Right ventricle myocardium superior (tissue), 1 donor: ENCODE results near the gene NOMO2. TPM values are rescaled to one million over a fixed set of nuclear protein-coding genes. Genes with fewer than 3 reads are reported as not detected.
"Not testable (repeated sequence)": the region's sequence is repeated elsewhere in the genome, so short reads cannot be mapped to it uniquely, and the experiment has no call there.

ENCODE experiments used
- ATAC-seq: fragments of 200-7000 bp; cut with Tn5 transposase; one replicate; pipeline ENCODE4 v1.9.1; 2020; ENCODE audit warnings: mild to moderate bottlenecking; ENCODE audit not compliant: poor library complexity
- DNase-seq: peaks from one replicate; pipeline ENCODE4 v3.0.0-alpha.2; 2020
- intact Hi-C: fragments of 100-400 bp; cut with DNase I; formaldehyde crosslinking; loops from one replicate; pipeline ENCODE4 v1.11.2; 2022
- microRNA-seq: library from miRNA; unstranded; fragments of <30 nt; microRNA quantifications from one replicate; pipeline ENCODE4 v1.2.0, GENCODE V29; 2020
- total RNA-seq: library from RNA; stranded (reverse); fragmentation: NEBNext Ultra II Directional; extraction: Animal tissue kit (Norgen Biotek cat#: 25700); gene quantifications from one replicate; pipeline ENCODE4 v1.2.1, GENCODE V29; 2021
- donor health status: DM: no; HTN: yes; CAD: no; lungs with severe emphysema.

Gene NOMO2
- total RNA-seq, 1 donor from 2014 or later: 186 TPM

GRCh38 chr16:18386517-18386916, 175.4 kb downstream of the NOMO2 start:
- DNase-seq, intact Hi-C loops, ATAC-seq: not testable (repeated sequence)

- intact Hi-C loops, ATAC-seq, DNase-seq: not testable (repeated sequence)
Measured at GRCh38 chr16:18385285-18385684, 176.6 kb downstream of the NOMO2 start.

GRCh38 chr16:18384869-18385268, 177.0 kb downstream of the NOMO2 start:
- ATAC-seq, intact Hi-C loops, DNase-seq: not testable (repeated sequence)

GRCh38 chr16:18384098-18384636, 177.7 kb downstream of the NOMO2 start:
- ATAC-seq, intact Hi-C loops, DNase-seq: not testable (repeated sequence)

GRCh38 chr16:18382696-18383095, 179.2 kb downstream of the NOMO2 start:
- ATAC-seq, DNase-seq, intact Hi-C loops: not testable (repeated sequence)

Small RNA genes lying within 50 kb of the gene (microRNA-seq; reads per million reads assigned to microRNA genes)
- gene MIR3179-3: not detected
- not detected for gene MIR3179-4
- not detected for gene MIR3180-3
- not detected for gene MIR3670-3
- not detected for gene MIR3670-4
- gene MIR6770-3: not detected

Other genes starting within 250 kb of the NOMO2 start
- gene NPIPA8, start 225.4 kb downstream of the NOMO2 start, total RNA-seq: not detected
- gene RPS15A, start 228.2 kb upstream of the NOMO2 start, total RNA-seq: 632 TPM
- gene ARL6IP1, start 239.5 kb upstream of the NOMO2 start, total RNA-seq: 21.0 TPM